ENCODE results near the gene ATP1B3. TPM values are rescaled to one million over a fixed set of nuclear protein-coding genes. Genes with fewer than 3 reads are reported as not detected.

Gene ATP1B3
- total RNA-seq, 1 donor from 2014 or later = 161 TPM

GRCh38 chr3:141860086-141860669 is 16.3 kb upstream of the ATP1B3 start:
- no peak for TF ChIP-seq CTCF (IDR thresholded peaks at IDR 0.05)
- Histone ChIP-seq H3K27me3 (no peaks in the 10 kb centered on the region), H3K4me1 (peaks cover 12% of the 10 kb centered on the region), H3K27ac (peak overlapping the region; percentile 33), H3K9me3 (no peaks in the 10 kb centered on the region), H3K4me3 (no peak overlapping the region), H3K36me3 (no peaks in the 10 kb centered on the region)
- peak; percentile 33 for ATAC-seq
- intact Hi-C loops (cut with DNase I) = no loop called here
- DNase-seq = no peak

GRCh38 chr3:141860766-141861513 is 15.5 kb upstream of the ATP1B3 start:
- DNase-seq = no peak
- Histone ChIP-seq H3K36me3 (no peaks in the 10 kb centered on the region), H3K4me3 (no peak overlapping the region), H3K27ac (peak overlapping the region; percentile 33), H3K27me3 (no peaks in the 10 kb centered on the region), H3K9me3 (no peaks in the 10 kb centered on the region), H3K4me1 (peaks cover 12% of the 10 kb centered on the region)
- no peak for TF ChIP-seq CTCF (IDR thresholded peaks at IDR 0.05)
- ATAC-seq = no peak
- intact Hi-C loops (cut with DNase I) = no loop called here

- DNase-seq (no peak), ATAC-seq (no peak)
- peaks cover 12% of the 10 kb centered on the region for H3K4me1 ChIP-seq
- H3K4me3 ChIP-seq = no peak overlapping the region
- no peaks in the 10 kb centered on the region for H3K9me3 ChIP-seq
- H3K36me3 ChIP-seq = no peaks in the 10 kb centered on the region
- no peaks in the 10 kb centered on the region for H3K27me3 ChIP-seq
- H3K27ac ChIP-seq = no peak overlapping the region
- intact Hi-C loops (cut with DNase I) = no loop called here
- TF ChIP-seq CTCF (IDR thresholded peaks at IDR 0.05) = no peak
Measured at GRCh38 chr3:141862279-141862816, 14.1 kb upstream of the ATP1B3 start.

GRCh38 chr3:141863491-141863890 is 13.0 kb upstream of the ATP1B3 start:
- no peak for TF ChIP-seq CTCF (IDR thresholded peaks at IDR 0.05)
- H3K4me3 ChIP-seq = no peak overlapping the region
- no peaks in the 10 kb centered on the region for H3K9me3 ChIP-seq
- intact Hi-C loops (cut with DNase I) = no loop called here
- peak overlapping the region; percentile 45 for H3K27ac ChIP-seq
- DNase-seq (no peak), ATAC-seq (peak; percentile 51)
- H3K36me3 ChIP-seq = no peaks in the 10 kb centered on the region
- H3K27me3 ChIP-seq = no peaks in the 10 kb centered on the region
- H3K4me1 ChIP-seq = peaks cover 12% of the 10 kb centered on the region

GRCh38 chr3:141864281-141864970 is 12.0 kb upstream of the ATP1B3 start:
- no peak for TF ChIP-seq CTCF (IDR thresholded peaks at IDR 0.05)
- Histone ChIP-seq H3K4me3 (no peak overlapping the region), H3K9me3 (no peaks in the 10 kb centered on the region), H3K27ac (peak overlapping the region; percentile 45), H3K27me3 (no peaks in the 10 kb centered on the region), H3K36me3 (no peaks in the 10 kb centered on the region), H3K4me1 (peaks cover 12% of the 10 kb centered on the region)
- no peak for DNase-seq
- ATAC-seq = no peak
- intact Hi-C loops (cut with DNase I) = no loop called here
